SIG-M5 treated with dmso at 0.1 percent for 504 hours (cell line): Measurements from ENCODE around the gene SPN.
"Not testable (repeated sequence)": the region's sequence is repeated elsewhere in the genome, so short reads cannot be mapped to it uniquely, and the experiment has no call there.

Source experiments
- DNase-seq: peaks from one replicate; lab custom pipeline; 2025; ENCODE audit not compliant: unreplicated experiment; lab: John Stamatoyannopoulos, UW

SPN gene

DNA sequence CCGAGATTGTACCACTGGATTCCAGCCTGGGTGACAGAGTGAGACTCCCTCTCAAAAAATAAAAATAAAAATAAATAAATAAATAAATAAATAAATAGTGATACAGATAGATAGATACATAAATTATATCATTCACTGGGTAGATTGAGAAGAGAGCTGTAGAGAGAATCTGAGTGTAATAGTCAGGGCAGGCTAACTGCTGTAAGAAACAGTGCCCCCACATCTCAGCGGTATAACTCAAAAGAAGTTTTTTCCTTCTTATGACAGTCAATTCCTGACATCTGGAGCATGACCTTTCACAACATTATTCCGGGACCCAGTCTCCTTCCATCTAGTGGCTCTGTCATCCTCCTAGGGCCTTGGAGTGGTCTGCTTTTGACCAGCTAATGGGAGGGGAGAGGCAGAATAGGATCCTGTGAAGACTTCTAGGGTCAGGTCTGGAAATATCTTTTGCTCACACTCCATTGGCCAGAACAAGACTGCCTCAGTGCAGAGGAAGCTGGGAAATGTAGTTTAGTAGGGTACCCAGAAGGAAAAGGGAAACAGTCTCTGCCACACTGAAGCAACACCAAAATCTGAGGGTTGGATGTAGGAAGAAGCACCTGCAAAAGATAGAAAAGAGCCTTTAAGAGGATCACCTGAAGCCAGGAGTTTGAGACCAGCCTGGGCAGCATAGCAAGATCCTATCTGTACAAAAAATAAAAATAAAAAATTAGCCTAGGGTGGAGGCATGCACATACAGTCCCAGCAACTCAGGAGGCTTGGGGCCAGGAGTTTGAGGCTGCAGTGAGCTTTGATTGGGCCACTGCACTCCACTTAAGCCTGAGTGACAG is 13.0 kb downstream of the SPN start:
- peak; percentile 80 for DNase-seq

DNA sequence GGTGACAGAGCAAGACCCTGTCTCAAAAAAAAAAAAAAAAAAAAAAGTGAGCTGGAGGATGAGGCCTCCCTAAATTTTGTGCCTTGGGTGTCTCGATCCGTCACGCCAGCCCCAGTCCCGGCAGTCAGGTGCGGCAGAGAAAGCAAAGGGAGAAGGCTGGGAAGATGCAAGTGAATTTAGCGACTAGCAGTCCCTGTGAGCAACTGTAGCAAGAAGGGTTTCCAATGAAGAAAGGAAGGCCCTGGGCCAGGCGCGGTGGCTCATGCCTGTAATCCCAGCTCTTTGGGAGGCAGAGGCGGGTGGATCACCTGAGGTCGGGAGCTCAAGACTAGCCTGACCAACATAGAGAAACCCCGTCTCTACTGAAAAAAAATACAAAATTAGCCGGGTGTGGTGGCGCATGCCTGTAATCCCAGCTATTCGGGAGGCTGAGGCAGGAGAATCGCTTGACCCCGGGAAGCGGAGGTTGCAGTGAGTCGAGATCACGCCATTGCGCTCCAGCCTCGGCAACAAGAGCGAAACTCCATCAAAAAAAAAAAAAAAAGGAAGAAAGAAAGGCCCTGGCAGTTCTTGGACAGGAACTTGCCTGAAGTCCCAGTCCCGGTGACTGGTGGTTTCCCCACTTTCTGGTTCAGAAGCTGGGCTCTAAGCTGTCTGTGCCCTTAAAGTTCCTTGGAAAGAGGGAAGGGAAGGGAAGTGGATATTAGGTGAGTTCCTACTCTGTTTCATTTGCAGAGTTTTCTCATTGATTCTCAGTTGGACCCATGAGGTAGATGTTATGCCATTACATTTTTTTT is 14.1 kb downstream of the SPN start:
- DNase-seq: no peak

DNA sequence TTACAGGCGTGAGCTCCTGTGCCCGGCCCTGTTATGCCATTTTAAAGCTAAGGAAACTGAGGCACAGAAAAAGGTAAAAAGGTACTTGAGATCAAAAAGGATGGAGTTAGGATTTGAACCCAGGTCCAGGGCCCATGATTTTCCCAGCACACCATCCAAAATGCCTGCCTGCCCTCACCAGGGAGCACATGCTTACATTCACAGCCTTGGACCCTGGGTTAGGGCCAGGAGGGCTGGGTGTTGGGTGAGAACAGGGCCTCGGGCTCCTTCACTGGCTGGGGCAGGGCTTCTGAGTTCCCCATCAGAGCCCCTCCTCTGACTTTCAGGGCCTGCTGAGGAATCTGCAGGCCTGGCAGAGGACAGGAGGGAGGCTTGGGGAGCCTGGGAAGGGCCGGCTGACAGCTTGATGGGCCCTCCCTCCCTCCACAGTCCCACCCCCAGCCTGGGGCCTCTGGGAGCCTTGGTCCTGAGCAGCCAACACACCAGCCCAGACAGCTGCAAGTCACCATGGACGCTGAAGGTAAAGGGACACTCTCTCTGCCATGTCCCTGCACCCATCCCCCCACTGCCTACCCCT is 15.7 kb downstream of the SPN start, which contains the start of gene QPRT:
QPRT (plus strand) TSS at position 490 of the 577 bp plus-strand sequence; CDS start at position 508, 18 bp downstream.
- DNase-seq: no peak

DNA sequence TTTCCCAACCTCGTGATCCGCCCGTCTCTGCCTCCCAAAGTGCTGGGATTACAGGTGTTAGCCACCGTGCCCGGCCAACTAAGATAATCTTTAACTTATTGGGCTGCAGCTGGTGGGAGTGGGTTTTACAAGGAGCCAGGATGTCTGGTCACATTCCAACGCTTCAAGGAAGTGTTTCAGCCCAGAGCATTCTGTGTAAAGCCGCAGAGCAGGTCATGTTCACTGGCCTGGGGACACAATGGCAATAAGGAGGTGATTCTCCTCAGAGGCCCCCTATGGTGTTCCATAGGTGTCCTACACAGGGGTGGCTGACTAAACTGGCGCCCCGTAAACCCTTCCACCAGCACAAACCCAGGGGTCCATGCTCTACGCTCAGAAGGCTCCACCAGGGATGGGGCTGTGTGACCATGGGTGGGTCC is 17.1 kb downstream of the SPN start:
- no peak for DNase-seq

DNA sequence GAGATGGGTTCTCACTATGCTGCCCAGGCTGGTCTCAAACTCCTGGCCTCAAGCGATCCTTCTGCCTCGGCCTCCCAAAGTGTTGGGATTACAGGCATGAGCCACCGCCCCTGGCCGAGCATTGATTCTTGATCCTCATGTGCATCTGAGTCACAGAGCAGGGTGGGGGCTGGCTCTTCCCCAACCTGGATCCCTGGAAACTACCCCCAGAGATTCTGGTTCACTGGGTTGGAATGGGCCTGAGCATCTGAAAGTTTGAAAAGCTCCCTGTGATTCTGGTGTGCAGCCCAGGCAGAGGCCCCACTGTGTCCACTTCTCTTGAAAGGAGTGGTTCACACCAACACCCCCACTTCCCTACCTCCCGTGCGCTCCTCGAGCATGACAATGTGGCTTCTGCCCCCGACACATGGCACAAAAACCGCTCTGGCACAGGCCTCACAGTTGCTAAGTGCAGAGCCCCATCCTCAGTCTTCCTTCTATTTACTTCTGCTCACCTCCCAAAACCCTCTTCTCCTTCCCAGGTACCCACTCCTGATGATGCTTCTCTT is 20.6 kb downstream of the SPN start:
- no peak for DNase-seq

DNA sequence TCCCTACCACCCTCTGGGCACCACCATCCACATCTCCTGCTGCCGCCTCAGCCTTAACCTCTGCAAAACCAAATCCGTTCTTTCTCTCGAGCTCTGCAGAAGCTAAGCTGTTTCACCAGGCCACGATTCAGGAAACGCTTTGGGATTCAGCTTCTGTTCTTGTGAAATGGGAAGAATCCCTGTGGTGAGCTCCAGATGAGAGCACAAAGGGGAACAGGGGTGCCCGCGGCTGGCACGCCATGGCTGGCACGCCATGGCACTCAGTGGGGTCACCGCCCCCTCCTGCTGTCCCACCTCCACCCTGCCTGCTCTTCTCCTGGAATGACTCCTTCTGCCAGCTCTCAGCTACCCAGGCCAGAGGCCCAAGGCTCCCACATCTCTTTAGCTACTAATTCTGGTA is 21.6 kb downstream of the SPN start:
- DNase-seq: no peak

DNA sequence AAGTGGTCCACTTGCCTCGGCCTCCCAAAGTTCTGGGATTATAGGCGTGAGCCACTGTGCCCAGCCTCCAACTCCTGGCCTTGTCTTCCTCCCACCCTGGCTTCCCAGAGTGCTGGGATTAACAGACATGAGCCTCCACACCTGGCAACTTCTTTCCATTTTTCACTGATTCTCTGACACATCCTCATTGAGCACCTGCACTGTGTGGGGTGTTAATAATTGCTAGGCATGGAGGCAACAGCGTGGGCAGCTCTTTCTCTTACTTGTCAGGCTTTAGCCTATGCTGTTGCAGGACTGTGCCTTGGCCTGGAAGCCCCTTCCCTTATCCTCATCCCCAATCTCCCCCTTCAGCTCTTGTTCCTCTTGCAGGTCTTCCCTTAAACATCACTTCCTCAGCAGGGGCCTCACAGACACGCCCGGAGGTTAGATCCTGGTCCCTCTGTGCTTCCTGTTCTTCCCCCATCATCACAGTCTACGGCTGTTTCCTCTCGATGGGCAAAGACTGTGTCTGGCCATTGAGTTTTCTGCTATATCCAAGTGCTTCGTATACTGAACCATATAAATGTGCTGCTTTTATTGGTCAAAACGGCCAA is 23.8 kb downstream of the SPN start:
- DNase-seq: no peak

DNA sequence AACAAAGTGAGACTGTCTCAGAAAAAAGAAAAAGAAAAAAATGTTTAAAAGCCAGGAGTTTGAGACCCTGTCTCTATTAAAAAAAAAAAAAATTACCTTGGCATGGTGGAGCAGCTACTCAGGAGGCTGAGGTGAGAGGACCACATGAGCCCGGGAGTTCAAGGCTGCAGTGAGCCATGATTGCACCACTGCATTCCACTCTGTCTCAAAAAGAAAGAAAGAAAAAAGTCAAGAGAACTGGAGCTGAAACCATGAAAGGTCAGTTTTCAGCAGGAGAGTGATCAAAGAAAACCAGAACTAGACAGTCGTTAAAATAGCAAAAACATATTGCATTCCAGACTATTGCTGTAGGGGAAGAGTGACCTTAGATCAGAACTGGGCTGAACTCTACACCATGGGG is 24.7 kb downstream of the SPN start:
- no peak for DNase-seq

DNA sequence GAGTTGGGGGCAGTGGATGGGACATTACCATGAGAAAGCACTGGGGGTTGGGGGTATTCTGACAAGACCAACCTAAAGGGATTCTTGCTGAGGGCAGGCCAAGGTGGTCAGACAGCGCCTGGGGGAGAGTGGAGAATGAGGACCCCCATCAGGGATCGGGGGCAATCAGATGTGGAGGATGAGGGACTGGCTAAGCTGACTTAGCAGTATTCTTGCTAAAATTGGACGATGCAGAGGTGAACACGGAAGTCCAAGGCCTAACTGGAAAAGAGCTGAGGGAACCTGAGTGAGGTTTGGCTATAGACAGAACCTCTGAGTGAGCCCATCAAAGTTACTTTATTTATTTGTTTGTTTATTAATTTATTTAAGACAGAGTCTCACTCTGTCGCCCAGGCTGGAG is 25.1 kb downstream of the SPN start:
- DNase-seq: no peak

DNA sequence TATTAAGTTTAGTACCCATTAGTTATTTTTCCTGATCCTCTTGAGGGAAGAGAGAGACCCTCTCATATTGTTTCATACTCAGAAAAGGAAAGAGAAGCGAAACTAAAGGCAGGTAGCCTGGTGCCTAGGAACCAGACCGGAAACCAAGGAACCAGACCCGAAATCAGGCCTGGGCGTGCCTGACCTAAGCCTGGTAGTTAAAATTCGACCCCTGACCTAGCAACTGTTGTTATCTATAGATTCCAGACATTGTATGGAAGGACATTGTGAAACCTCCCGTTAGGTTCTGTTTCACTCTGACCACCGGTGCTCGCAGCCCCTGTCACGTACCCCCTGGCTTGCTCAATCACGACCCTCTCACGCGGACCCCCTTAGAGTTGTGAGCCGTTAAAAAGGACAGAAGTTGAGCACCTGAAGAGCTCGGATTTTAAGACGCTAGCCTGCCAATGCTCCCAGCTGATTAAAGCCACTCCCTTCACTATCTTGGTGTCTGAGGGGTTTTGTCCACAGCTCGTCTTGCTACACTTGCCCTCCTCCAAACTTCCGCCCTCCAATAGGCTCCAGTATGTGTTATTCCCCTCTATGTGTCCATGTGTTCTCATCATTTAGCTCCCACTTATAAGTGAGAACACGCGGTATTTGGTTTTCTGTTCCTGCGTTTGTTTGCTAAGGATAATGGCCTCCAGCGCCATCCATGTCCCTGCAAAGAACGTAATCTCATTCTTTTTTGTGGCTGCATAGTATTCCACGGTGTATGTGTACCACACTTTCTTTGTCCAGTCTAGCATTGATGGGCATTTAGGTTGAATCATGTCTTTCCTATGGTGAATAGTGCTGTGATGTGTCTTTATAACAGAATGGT is 26.7 kb downstream of the SPN start:
- DNase-seq: not testable (repeated sequence)

DNA sequence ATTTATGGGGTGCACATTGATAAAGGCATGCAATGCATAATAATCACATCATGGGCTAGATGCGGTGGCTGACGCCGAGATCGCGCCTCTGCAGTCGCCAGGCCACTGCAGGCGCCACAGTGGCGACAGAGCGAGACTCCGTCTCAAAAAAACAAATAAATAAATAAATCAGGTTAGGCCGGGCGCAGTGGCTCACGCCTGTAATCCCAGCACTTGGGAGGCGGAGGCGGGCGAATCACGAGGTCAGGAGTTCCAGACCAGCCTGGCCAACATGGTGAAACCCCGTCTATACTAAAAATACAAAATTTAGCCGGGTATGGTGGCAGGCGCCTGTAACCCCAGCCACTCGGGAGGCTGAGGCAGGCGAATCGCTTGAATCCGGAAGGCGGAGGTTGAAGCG is 29.6 kb downstream of the SPN start:
- DNase-seq: not testable (repeated sequence)

DNA sequence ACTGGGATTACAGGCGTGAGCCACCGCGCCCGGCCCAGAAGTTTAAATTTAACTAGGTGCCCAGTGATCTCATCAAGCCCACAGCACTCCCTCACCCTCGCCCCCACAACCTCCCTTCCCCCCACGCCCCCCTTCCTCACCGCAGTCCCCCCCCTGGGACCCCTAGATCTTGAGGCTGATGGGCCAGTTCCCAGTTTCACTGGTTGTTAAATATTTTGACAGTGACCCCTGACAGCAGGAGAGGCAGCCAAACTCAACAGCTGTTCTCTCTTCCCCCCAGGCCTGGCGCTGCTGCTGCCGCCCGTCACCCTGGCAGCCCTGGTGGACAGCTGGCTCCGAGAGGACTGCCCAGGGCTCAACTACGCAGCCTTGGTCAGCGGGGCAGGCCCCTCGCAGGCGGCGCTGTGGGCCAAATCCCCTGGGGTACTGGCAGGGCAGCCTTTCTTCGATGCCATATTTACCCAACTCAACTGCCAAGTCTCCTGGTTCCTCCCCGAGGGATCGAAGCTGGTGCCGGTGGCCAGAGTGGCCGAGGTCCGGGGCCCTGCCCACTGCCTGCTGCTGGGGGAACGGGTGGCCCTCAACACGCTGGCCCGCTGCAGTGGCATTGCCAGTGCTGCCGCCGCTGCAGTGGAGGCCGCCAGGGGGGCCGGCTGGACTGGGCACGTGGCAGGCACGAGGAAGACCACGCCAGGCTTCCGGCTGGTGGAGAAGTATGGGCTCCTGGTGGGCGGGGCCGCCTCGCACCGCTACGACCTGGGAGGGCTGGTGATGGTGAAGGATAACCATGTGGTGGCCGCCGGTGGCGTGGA is 31.5 kb downstream of the SPN start:
- no peak for DNase-seq

DNA sequence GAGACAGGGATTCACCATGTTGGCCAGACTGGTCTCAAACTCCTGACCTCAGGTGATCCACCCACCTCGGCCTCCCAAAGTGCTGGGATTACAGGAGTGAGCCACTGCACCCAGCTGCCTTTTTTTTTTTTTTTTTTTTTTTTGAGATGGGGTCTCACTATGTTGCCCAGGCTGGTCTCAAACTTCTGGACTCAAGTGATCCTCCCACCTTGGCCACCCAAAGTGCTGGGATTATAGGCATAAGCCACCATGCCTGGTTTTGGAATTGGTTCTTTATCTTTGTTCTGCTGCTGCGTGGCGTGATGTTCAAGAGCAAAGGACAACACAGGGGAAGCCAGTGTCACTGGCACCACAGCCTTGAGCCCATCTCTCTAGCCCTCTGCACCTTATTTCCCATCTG is 32.6 kb downstream of the SPN start:
- not testable (repeated sequence) for DNase-seq

DNA sequence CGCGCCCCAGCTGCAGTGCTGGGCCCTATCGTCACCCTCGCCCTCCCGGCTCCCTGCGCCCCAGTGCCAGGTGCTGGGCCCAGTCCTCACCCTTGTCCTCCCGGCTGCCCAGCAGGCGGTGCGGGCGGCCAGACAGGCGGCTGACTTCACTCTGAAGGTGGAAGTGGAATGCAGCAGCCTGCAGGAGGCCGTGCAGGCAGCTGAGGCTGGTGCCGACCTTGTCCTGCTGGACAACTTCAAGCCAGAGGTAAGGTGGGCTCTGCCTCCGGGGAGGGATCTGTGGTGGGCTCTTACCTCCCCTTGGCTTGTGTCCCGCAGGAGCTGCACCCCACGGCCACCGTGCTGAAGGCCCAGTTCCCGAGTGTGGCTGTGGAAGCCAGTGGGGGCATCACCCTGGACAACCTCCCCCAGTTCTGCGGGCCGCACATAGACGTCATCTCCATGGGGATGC is 33.9 kb downstream of the SPN start:
- no peak for DNase-seq

DNA sequence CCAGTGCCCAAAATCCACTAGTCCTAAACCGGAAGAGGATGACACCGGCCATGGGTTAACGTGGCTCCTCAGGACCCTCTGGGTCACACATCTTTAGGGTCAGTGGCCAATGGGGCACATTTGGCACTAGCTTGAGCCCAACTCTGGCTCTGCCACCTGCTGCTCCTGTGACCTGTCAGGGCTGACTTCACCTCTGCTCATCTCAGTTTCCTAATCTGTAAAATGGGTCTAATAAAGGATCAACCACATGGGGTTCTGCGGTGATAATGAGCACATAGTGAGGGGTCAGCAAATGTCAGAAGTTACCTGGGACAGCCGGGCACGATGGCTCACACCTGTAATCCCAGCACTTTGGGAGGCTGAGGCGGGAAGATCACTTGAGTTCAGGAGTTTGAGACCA is 34.3 kb downstream of the SPN start:
- DNase-seq: no peak

DNA sequence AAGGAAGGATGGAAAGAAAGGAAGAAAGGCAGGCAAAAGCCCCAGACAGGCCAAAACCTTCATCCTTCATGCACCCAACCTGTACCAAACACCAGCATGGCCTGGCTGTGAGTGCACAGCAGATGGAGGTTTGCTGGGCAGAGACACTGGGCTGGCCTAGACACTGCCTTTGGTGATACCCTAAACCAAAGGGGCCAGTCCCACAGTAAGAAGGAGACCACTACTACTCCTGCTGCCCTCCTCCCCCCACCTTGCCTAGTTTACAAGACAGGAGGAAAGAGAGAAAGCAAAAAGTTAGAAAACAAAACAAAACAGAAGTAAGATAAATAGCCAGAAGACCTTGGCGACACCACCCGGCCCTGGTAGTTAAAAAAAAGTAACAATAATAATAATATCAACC is 35.0 kb downstream of the SPN start:
- DNase-seq: no peak

DNA sequence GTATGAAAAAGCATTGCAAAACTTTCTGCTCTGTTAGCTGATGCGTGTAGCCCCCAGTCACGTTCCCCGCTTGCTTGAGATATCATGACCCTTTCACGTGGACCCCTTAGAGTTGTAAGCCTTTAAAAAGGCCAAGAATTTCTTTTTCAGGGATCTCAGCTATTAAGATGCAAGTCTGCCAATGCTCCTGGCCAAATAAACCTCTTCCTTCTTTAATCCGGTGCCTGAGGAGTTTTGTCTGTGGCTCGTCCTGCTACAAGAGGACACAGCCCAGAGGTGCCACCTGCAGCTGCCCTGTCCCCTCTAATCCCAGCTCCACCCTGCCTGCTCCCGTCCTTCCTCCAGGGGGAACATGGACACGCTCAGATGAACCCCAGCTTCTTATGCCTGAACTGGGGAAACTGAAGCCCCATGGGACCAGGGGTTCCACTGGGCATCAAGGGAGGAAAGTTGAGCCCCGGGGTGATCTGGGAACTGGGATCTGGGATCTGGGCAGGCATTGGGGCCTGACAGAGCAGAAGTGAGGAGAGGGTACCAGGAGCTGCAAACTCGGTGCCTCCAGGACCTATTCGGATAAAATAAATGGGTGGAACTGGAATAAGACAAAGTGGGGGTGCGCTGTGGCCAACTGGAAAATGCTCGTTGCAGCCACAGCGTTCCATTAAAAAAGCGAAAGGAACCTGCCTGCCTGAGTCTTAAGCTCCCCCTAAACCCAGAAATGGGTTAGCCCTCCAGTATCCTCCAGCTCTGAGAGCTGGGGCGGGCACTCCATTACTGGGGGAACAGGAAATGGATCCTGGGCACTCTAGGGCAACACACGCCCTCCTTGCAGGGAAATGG is 35.7 kb downstream of the SPN start:
- DNase-seq: no peak
